GM19239 (cell line): ENCODE results near the gene GRIN2D.

Experiments used
- DNase-seq: peaks from one replicate; pipeline ENCODE4 v3.0.0; 2011; ENCODE audit warnings: low spot score; ENCODE audit not compliant: insufficient read length
- FAIRE-seq: peaks from 2 replicates; lab custom pipeline; 2011; peaks lifted over from hg19 to GRCh38; lab: Jason Lieb, UNC

The GRIN2D gene

DNA sequence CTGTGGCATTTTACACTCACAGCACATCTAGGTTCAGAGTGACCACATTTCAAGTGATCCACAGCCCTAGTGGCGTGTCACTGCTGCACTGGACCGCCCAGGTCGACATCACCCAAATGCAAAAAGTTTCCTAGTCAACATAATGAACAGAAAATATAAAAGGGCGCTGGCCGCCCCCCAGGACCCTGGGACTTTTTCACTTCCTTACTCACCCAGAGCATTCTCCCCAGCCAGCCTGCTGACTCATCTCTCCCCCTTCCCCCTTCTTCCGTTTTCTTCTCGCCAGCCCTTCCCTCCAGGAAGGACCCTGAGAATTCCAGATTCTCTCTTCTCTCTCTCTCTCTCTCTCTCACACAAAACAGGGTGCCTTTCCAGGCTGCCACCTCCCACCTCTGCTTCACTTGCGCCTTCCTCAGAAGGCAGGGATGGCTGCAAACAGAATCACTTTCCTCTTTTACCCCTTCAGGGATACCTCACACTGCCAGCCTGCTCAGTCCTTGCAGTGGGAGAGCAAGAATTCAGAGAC is 31.3 kb downstream of the GRIN2D start:
- DNase-seq (no peak), FAIRE-seq (no peak)

DNA sequence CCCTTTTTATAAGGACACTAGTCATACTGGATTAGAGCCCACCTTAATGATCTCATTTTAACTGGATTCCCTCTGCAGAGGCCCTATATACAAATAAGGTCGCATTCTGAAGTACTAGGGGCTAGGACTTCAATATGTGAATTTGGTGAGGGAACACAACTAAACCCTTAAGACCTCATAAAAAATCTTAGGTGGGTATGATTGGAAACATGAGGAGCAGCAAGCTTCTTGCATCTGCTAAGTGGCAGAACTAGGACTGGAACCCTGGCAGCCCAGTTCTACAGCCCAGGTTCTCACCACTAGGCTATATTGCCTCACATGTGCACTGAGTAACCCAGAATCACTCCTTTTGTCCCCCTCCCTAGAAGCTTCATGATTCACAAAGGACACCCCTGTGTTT is 35.2 kb downstream of the GRIN2D start:
- DNase-seq (no peak), FAIRE-seq (no peak)

DNA sequence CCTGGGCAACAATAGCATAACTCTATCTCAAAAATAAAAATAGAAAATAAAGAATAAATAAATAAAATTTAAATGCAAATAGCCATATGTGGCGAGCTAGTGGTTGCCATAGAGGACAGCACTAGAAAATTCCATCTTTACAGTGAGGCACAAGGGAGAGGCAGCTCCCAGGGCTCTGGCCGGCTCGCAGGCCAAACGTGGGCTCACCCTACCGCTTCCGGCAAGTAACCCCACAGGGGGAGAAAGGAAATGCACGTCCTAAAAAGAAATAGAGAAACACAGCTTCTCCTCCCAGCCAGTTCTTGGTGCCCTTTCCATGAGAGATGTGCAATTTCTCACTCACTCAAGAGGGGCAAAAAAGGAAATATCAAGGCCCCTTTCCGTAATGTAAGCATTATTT is 39.9 kb downstream of the GRIN2D start:
- no peak for FAIRE-seq
- no peak for DNase-seq

DNA sequence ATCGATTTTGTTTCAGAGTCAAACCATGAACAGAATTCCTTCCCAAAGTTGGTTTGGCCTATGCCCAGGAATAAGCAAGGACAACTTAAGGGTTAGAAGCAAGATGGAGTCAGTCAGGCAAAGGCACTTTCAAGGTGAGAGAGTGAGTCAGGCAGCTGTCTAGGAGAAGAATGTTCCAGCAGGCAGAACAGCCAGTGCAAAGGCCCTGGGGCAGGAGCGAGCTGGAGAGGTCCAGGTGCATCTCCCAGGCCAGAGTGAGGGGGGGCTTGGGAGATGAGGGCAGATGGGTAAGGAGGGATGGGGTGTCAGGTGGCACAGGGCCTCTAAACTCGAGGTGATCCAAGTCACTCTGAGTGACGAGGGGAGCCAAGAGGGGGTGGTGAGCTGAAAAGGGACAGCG is 43.1 kb downstream of the GRIN2D start:
- DNase-seq (no peak), FAIRE-seq (no peak)

DNA sequence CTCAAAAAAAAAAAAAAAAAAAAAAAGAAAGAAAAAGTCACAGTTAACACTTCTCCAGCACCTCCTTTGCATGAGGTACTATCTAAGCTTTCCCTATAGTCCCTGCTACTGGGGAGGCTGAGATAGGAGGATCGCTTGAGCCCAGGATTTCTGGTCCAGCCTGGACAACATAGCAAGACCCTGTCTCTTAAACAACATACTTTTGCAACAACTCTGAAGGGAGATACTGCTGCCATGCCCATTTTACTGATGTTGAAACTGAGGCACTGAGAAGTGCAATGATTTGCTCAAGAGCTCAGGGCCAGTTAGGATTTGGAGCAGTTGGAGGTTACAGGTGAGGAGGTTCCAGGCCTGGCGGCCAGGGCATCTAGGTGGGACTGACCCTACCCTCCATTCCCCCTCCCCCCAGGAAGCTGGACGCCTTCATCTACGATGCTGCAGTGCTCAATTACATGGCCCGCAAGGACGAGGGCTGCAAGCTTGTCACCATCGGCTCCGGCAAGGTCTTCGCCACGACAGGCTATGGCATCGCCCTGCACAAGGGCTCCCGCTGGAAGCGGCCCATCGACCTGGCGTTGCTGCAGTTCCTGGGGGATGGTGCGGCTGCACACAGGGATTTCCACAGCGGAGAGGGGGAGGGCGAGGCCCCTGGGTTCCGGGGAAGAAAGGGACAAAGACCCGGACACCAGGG is 48.0 kb downstream of the GRIN2D start:
- FAIRE-seq: no peak
- no peak for DNase-seq

DNA sequence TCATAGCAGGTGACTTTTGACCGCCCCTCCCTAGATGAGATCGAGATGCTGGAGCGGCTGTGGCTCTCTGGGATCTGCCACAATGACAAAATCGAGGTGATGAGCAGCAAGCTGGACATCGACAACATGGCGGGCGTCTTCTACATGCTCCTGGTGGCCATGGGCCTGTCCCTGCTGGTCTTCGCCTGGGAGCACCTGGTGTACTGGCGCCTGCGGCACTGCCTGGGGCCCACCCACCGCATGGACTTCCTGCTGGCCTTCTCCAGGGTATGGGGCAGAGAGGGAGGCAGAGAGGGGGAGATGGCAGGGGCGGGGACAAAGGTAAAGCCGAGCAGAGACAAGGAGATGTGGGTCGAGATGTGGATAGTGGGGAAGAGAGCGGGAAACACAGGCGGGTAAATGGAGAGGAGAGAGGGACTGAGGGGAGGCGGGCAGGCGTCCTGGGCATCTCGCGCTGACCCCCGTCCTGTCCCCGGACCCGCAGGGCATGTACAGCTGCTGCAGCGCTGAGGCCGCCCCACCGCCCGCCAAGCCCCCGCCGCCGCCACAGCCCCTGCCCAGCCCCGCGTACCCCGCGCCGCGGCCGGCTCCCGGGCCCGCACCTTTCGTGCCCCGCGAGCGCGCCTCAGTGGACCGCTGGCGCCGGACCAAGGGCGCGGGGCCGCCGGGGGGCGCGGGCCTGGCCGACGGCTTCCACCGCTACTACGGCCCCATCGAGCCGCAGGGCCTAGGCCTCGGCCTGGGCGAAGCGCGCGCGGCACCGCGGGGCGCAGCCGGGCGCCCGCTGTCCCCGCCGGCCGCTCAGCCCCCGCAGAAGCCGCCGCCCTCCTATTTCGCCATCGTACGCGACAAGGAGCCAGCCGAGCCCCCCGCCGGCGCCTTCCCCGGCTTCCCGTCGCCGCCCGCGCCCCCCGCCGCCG is 48.9 kb downstream of the GRIN2D start:
- no peak for DNase-seq
- FAIRE-seq: no peak

DNA sequence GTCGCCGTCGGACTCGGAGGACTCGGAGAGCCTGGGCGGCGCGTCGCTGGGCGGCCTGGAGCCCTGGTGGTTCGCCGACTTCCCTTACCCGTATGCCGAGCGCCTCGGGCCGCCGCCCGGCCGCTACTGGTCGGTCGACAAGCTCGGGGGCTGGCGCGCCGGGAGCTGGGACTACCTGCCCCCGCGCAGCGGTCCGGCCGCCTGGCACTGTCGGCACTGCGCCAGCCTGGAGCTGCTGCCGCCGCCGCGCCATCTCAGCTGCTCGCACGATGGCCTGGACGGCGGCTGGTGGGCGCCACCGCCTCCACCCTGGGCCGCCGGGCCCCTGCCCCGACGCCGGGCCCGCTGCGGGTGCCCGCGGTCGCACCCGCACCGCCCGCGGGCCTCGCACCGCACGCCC is 49.8 kb downstream of the GRIN2D start:
- DNase-seq: no peak

More for the DNA sequence above, 49.8 kb downstream of the GRIN2D start:
- no peak for FAIRE-seq
